GM06990 (cell line): ENCODE results near the gene ATG7.
"Not testable (repeated sequence)": the region's sequence is repeated elsewhere in the genome, so short reads cannot be mapped to it uniquely, and the experiment has no call there.

Experiments used
- DNase-seq: peaks from one replicate; pipeline ENCODE4 v3.0.0-alpha.2; 2011; ENCODE audit not compliant: insufficient read length; ENCODE audit errors: extremely low read depth
- H3K27me3 ChIP-seq: replicated peaks from 2 replicates; pipeline ENCODE4 v1.6.0; 2011; ENCODE audit warnings: low read length; ENCODE audit not compliant: control insufficient read depth, insufficient read depth
- H3K36me3 ChIP-seq: 2 replicates; pipeline ENCODE4 v1.5.1; 2011; ENCODE audit warnings: low read length; ENCODE audit not compliant: control insufficient read depth, insufficient read depth
- H3K4me3 ChIP-seq: replicated peaks from 2 replicates; pipeline ENCODE4 v1.5.1; 2011; ENCODE audit warnings: low read depth, mild to moderate bottlenecking, control low read depth, low read length
- TF ChIP-seq, protein P1 (sequence below): IDR thresholded peaks from 2 replicates; pipeline ENCODE4 v1.5.1; 2011; ENCODE audit warnings: low read length, control low read depth, mild to moderate bottlenecking, inconsistent platforms; ENCODE audit not compliant: insufficient read depth, poor library complexity, severe bottlenecking

The ATG7 gene

DNA sequence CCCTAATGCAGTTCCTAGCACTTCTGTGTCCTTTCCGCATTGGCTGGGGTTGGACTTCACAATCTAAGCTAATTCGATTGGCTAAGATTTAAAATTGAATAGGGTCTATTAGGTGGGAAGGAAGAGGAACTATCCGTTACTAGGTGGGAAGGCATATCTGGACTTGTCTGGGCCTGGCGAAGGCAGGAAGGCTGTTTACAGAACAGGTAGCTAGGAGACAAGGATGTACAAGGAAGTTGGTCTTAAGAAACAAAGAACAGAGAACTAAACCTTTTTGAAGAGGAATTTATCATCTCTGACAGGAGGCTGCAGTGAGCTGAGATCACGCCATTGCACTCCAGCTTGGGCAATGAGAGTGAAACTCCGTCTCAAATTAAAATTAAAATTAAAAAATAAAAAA lies 17.3 kb upstream of the ATG7 start:
- H3K36me3 ChIP-seq = no peaks in the 10 kb centered on the region
- no peak for DNase-seq
- H3K27me3 ChIP-seq = no peaks in the 10 kb centered on the region; the same call in 1 of the 2 replicates
- TF ChIP-seq, protein P1, sequence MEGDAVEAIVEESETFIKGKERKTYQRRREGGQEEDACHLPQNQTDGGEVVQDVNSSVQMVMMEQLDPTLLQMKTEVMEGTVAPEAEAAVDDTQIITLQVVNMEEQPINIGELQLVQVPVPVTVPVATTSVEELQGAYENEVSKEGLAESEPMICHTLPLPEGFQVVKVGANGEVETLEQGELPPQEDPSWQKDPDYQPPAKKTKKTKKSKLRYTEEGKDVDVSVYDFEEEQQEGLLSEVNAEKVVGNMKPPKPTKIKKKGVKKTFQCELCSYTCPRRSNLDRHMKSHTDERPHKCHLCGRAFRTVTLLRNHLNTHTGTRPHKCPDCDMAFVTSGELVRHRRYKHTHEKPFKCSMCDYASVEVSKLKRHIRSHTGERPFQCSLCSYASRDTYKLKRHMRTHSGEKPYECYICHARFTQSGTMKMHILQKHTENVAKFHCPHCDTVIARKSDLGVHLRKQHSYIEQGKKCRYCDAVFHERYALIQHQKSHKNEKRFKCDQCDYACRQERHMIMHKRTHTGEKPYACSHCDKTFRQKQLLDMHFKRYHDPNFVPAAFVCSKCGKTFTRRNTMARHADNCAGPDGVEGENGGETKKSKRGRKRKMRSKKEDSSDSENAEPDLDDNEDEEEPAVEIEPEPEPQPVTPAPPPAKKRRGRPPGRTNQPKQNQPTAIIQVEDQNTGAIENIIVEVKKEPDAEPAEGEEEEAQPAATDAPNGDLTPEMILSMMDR = no peak
- H3K4me3 ChIP-seq = no peak overlapping the region

DNA sequence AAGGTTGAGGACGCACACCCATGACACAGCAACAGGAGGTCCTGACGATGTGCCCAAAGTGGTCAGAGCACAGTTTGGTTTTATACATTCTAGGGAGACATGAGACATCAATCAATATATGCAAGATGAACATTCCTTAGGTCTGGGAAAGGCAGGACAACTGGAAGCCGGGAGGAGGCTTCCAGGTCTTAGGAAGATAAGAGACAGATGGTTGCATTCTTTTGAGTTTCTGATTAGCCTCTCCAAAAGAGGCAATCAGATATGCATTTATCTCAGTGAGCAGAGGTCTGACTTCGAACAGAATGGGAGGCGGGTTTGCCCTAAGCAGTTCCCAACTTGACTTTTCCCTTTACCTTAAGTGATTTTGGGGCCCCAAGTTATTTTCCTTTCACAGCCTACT lies 16.7 kb upstream of the ATG7 start:
- DNase-seq, H3K4me3 ChIP-seq, H3K36me3 ChIP-seq, H3K27me3 ChIP-seq: not testable (repeated sequence)

DNA sequence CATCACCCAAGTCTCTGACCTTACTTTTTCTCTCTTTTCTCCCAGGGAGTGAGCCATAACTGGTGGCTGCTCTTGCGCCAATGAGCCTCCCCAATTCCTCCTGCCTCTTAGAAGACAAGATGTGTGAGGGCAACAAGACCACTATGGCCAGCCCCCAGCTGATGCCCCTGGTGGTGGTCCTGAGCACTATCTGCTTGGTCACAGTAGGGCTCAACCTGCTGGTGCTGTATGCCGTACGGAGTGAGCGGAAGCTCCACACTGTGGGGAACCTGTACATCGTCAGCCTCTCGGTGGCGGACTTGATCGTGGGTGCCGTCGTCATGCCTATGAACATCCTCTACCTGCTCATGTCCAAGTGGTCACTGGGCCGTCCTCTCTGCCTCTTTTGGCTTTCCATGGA lies 13.2 kb upstream of the ATG7 start:
- TF ChIP-seq, protein P1 = no peak
- H3K36me3 ChIP-seq = no peaks in the 10 kb centered on the region
- no peak for DNase-seq
- no peaks in the 10 kb centered on the region; the same call in 1 of the 2 replicates for H3K27me3 ChIP-seq
- H3K4me3 ChIP-seq = no peak overlapping the region

DNA sequence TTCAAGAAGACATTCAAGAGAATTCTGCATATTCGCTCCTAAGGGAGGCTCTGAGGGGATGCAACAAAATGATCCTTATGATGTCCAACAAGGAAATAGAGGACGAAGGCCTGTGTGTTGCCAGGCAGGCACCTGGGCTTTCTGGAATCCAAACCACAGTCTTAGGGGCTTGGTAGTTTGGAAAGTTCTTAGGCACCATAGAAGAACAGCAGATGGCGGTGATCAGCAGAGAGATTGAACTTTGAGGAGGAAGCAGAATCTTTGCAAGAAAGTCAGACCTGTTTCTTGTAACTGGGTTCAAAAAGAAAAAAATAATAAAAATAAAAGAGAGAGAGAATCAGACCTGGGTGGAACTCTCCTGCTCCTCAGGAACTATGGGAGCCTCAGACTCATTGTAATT lies 11.7 kb upstream of the ATG7 start:
- TF ChIP-seq, protein P1 = no peak
- no peak for DNase-seq
- no peaks in the 10 kb centered on the region for H3K36me3 ChIP-seq
- no peak overlapping the region for H3K4me3 ChIP-seq
- H3K27me3 ChIP-seq = no peaks in the 10 kb centered on the region; the same call in 1 of the 2 replicates

DNA sequence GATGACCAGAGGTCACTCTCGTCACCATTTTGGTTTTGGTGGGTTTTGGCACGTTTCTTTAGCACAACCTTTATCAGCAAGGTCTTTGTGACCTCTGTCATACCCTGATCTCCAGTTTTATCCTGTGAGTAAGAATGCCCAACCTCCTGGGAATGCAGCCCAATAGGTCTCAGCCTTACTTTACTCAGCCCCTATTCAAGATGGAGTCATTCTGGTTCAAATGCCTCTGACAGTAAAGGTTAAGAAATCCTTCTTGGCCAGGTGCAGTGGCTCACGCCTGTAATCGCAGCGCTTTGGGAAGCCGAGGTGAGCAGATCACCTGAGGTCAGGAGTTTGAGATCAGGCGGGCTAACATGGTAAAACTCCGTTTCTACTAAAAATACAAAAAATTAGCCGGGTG lies 3.2 kb upstream of the ATG7 start:
- Histone ChIP-seq H3K27me3 (no peaks in the 10 kb centered on the region), H3K36me3 (no peaks in the 10 kb centered on the region; the same call in 1 of the 2 replicates), H3K4me3 (no peak overlapping the region)
- no peak for DNase-seq
- TF ChIP-seq, protein P1 = no peak

DNA sequence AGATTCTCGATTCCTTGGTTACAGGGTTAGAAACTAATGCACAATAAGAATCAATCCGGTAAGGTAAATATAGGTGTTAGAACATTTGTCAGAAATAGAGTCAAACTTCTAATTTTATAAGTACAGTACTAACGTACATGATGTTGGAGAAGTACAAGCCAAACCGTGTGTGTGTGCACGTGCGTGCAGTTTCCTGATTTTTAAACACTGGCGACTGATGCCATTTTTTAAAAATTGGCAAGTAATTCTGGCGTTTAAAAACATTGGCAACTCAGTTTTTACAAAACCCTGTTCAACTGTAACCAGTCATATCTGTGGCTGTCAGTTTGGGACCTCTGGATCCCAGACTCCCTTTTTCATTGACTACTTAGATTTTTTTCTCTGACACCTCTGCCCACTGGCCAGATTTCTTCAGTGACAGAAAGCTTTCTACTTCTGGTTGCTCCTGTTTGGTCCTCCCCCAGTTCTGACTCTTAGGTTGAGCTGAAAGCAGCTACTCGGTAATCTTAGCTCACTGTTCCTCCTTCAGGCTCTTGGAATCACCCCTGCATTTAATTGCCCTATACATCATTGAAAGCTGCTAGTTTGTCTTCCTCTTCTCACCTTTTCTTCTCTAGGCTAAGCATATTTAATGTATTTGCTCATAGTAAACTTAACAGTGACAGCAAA lies 843 bp downstream of the ATG7 start:
- Histone ChIP-seq H3K36me3 (peaks cover 2% of the 10 kb centered on the region), H3K4me3 (peak overlapping the region; percentile 87), H3K27me3 (no peaks in the 10 kb centered on the region)
- TF ChIP-seq, protein P1 = no peak
- no peak for DNase-seq
